Measurements from ENCODE around the gene FMN1.

Gene FMN1

GRCh38 chr15:32750979-32751378 is 443.5 kb downstream of the FMN1 start:
- H3K4me3 ChIP-seq (replicated peaks; ENCODE audit: low read depth, low read length): no peak overlapping the region
- no peak for TF ChIP-seq CTCF (IDR thresholded peaks at IDR 0.05; ENCODE audit: low read depth, low read length, missing control alignments)
- DNase-seq (ENCODE audit: extremely low read depth, low read depth): no peak

GRCh38 chr15:32747921-32748342 is 446.6 kb downstream of the FMN1 start:
- TF ChIP-seq CTCF (IDR thresholded peaks at IDR 0.05; ENCODE audit: low read depth, low read length, missing control alignments): no peak
- peak; percentile 10 for DNase-seq (ENCODE audit: extremely low read depth, low read depth)
- H3K4me3 ChIP-seq (replicated peaks; ENCODE audit: low read depth, low read length): no peak overlapping the region

GRCh38 chr15:32746116-32746857 is 448.2 kb downstream of the FMN1 start:
- TF ChIP-seq CTCF (IDR thresholded peaks at IDR 0.05; ENCODE audit: low read depth, low read length, missing control alignments): no peak
- no peak overlapping the region for H3K4me3 ChIP-seq (replicated peaks; ENCODE audit: low read depth, low read length)
- no peak for DNase-seq (ENCODE audit: extremely low read depth, low read depth)

- no peak for TF ChIP-seq CTCF (IDR thresholded peaks at IDR 0.05; ENCODE audit: low read depth, low read length, missing control alignments)
- no peak for DNase-seq (ENCODE audit: extremely low read depth, low read depth)
- H3K4me3 ChIP-seq (replicated peaks; ENCODE audit: low read depth, low read length): no peak overlapping the region
Measured at GRCh38 chr15:32743411-32744140, 450.9 kb downstream of the FMN1 start.

GRCh38 chr15:32739522-32740063 is 454.9 kb downstream of the FMN1 start:
- DNase-seq (ENCODE audit: extremely low read depth, low read depth): no peak
- TF ChIP-seq CTCF (IDR thresholded peaks at IDR 0.05; ENCODE audit: low read depth, low read length, missing control alignments): no peak
- H3K4me3 ChIP-seq (replicated peaks; ENCODE audit: low read depth, low read length): no peak overlapping the region

- no peak overlapping the region for H3K4me3 ChIP-seq (replicated peaks; ENCODE audit: low read depth, low read length)
- no peak for DNase-seq (ENCODE audit: extremely low read depth, low read depth)
- no peak for TF ChIP-seq CTCF (IDR thresholded peaks at IDR 0.05; ENCODE audit: low read depth, low read length, missing control alignments)
Measured at GRCh38 chr15:32738666-32739065, 455.8 kb downstream of the FMN1 start.
